ENCODE measurements around the gene CENPM.

CENPM gene

GRCh38 chr22:41932353-41932752, 14.6 kb downstream of the CENPM start:
- no peak for DNase-seq (ENCODE audit: low read depth in 2 of 2)

GRCh38 chr22:41931701-41932269, 15.2 kb downstream of the CENPM start:
- DNase-seq (ENCODE audit: low read depth in 2 of 2): no peak

- no peak for DNase-seq (ENCODE audit: low read depth in 2 of 2)
Measured at GRCh38 chr22:41929418-41929810, 17.5 kb downstream of the CENPM start.

- DNase-seq (ENCODE audit: low read depth in 2 of 2): no peak
Measured at GRCh38 chr22:41928593-41929417, 18.1 kb downstream of the CENPM start.

GRCh38 chr22:41927813-41928212, 19.1 kb downstream of the CENPM start:
- DNase-seq (ENCODE audit: low read depth in 2 of 2): no peak

GRCh38 chr22:41925783-41926460, 21.0 kb downstream of the CENPM start:
- peak; percentile 73 to 74 for DNase-seq (ENCODE audit: low read depth in 2 of 2)

- DNase-seq (ENCODE audit: low read depth in 2 of 2): no peak
Measured at GRCh38 chr22:41923595-41924276, 23.2 kb downstream of the CENPM start.

- DNase-seq (ENCODE audit: low read depth in 2 of 2): no peak
Measured at GRCh38 chr22:41922940-41923594, 23.9 kb downstream of the CENPM start.

- no peak for DNase-seq (ENCODE audit: low read depth in 2 of 2)
Measured at GRCh38 chr22:41922328-41922727, 24.6 kb downstream of the CENPM start.

GRCh38 chr22:41920271-41920976, 26.5 kb downstream of the CENPM start:
- no peak for DNase-seq (ENCODE audit: low read depth in 2 of 2)

GRCh38 chr22:41919357-41920224, 27.4 kb downstream of the CENPM start:
- DNase-seq (ENCODE audit: low read depth in 2 of 2): no peak

GRCh38 chr22:41917903-41918791, 28.8 kb downstream of the CENPM start:
- no peak for DNase-seq (ENCODE audit: low read depth in 2 of 2)

GRCh38 chr22:41917375-41917902, 29.5 kb downstream of the CENPM start:
- no peak for DNase-seq (ENCODE audit: low read depth in 2 of 2)

- DNase-seq (ENCODE audit: low read depth in 2 of 2): no peak
Measured at GRCh38 chr22:41916745-41917358, 30.1 kb downstream of the CENPM start.

GRCh38 chr22:41915786-41916493, 31.0 kb downstream of the CENPM start:
- DNase-seq (ENCODE audit: low read depth in 2 of 2): no peak

- peak in 1 of 2 donors; percentile 36 for DNase-seq (ENCODE audit: low read depth in 2 of 2)
Measured at GRCh38 chr22:41915035-41915785, 31.7 kb downstream of the CENPM start, which contains the start of gene SHISA8. Gene SHISA8, minus strand, starts transcription at chr22:41915074. Its CDS starts 407 bp downstream, at chr22:41914667.

GRCh38 chr22:41914611-41915034, 32.3 kb downstream of the CENPM start:
- DNase-seq (ENCODE audit: low read depth in 2 of 2): no peak

Data from stimulated activated CD8-positive, alpha-beta memory T cell treated with anti-CD3 and anti-CD28 coated beads, Interleukin-2, amount 100 ng/mL, for 48 hours (primary cell).